H1 (cell line): ENCODE data around the gene DYNLRB1. TPM values are rescaled to one million over a fixed set of nuclear protein-coding genes. Genes with fewer than 3 reads are reported as not detected.

Experiments used
- ASH2L ChIP-seq: fragments of 200-600, 300-600 bp; sonication (generic); IDR thresholded peaks from one replicate; pipeline ENCODE4 v1.7.1; 2017; ENCODE audit warnings: low read length
- BCL11A ChIP-seq, 2 experiments: IDR thresholded peaks; one replicate each; pipeline ENCODE4 v1.6.1; 2011; ENCODE audit warnings: low read depth in 2 of 2, low read length in 2 of 2, mild to moderate bottlenecking in 2 of 2
- CREB1 ChIP-seq: IDR thresholded peaks from 2 replicates; pipeline ENCODE4 v1.6.1; 2012; ENCODE audit warnings: inconsistent platforms
- CTBP2 ChIP-seq: IDR thresholded peaks from 2 replicates; pipeline ENCODE4 v1.7.0; 2011; ENCODE audit warnings: borderline replicate concordance, mild to moderate bottlenecking, moderate library complexity, mixed read lengths, low read length; ENCODE audit not compliant: insufficient read depth, insufficient read length
- GTF2F1 ChIP-seq: IDR thresholded peaks from 2 replicates; pipeline ENCODE4 v1.6.1; 2012; ENCODE audit warnings: low read depth, low read length, improper control_type of control experiment, borderline replicate concordance
- KDM4A ChIP-seq: IDR thresholded peaks from one replicate; pipeline ENCODE4 v1.7.1; 2012; ENCODE audit warnings: low read depth, mild to moderate bottlenecking, moderate library complexity, low read length, inconsistent platforms; ENCODE audit not compliant: severe bottlenecking
- POU5F1 ChIP-seq: IDR thresholded peaks from 2 replicates; pipeline ENCODE4 v1.6.1; 2011; ENCODE audit warnings: low read depth, mild to moderate bottlenecking, low read length, moderate library complexity
- RFX5 ChIP-seq: IDR thresholded peaks from 2 replicates; pipeline ENCODE4 v1.6.1; 2011; ENCODE audit warnings: low read depth, low read length, improper control_type of control experiment, borderline replicate concordance
- TBP ChIP-seq: IDR thresholded peaks from 2 replicates; pipeline ENCODE4 v1.6.1; 2011; ENCODE audit warnings: low read depth, low read length, improper control_type of control experiment
- polyA plus RNA-seq, 7 experiments: library from polyadenylated mRNA; depleted of rRNA in 3 of 7; stranded (reverse) in 5 of 7; unstranded in 2 of 7; fragments of >200 nt in 5 of 7; fragments of 200-250 nt in 2 of 7; gene quantifications; 1 replicate in 5 of 7; 2 replicates in 1 of 7; 4 replicates in 1 of 7; pipeline versions ENCODE4 v1.2.1 to v1.2.3, GENCODE V29; 2011 to 2013; ENCODE audit warnings: missing spikeins in 2 of 7, mixed read lengths in 2 of 7
- total RNA-seq: library from RNA; stranded (reverse); fragmentation: NEBNext Ultra II Directional; extraction: Animal tissue kit (Norgen Biotek cat#: 25700); gene quantifications from 2 replicates; pipeline ENCODE4 v1.2.1, GENCODE V29; 2021
- TF ChIP-seq, protein P1 (sequence below): fragments of 300-600 bp; sonication (generic); IDR thresholded peaks from 2 replicates; pipeline ENCODE4 v1.7.1; 2012; ENCODE audit warnings: low read length, moderate library complexity, mild to moderate bottlenecking, inconsistent platforms; ENCODE audit not compliant: insufficient replicate concordance

DYNLRB1 gene
- total and polyA plus RNA-seq, 2 of the 8 experiments (the other 6 are each of a cell fraction or from before 2014, with no cell fraction given), result 109 to 214 TPM

DNA sequence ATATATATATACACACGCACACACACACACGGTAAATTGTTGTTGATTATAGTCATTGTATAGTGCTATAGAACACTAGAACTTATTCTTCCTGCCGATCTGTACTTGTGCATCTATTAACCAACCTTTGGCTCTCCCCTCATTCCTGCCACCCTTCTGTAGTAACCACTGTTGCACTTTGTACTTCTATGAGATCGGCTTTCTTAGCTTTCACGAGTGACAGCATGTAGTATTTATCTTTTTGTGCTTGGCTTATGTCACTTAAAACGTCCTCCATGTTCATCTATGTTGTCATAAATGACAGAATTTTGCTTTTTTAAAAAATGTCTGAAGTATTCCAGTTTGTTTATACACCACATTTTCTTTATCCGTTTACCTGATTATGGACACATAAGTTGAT is 20.9 kb upstream of the DYNLRB1 start (continued):
- TF ChIP-seq, protein P1, sequence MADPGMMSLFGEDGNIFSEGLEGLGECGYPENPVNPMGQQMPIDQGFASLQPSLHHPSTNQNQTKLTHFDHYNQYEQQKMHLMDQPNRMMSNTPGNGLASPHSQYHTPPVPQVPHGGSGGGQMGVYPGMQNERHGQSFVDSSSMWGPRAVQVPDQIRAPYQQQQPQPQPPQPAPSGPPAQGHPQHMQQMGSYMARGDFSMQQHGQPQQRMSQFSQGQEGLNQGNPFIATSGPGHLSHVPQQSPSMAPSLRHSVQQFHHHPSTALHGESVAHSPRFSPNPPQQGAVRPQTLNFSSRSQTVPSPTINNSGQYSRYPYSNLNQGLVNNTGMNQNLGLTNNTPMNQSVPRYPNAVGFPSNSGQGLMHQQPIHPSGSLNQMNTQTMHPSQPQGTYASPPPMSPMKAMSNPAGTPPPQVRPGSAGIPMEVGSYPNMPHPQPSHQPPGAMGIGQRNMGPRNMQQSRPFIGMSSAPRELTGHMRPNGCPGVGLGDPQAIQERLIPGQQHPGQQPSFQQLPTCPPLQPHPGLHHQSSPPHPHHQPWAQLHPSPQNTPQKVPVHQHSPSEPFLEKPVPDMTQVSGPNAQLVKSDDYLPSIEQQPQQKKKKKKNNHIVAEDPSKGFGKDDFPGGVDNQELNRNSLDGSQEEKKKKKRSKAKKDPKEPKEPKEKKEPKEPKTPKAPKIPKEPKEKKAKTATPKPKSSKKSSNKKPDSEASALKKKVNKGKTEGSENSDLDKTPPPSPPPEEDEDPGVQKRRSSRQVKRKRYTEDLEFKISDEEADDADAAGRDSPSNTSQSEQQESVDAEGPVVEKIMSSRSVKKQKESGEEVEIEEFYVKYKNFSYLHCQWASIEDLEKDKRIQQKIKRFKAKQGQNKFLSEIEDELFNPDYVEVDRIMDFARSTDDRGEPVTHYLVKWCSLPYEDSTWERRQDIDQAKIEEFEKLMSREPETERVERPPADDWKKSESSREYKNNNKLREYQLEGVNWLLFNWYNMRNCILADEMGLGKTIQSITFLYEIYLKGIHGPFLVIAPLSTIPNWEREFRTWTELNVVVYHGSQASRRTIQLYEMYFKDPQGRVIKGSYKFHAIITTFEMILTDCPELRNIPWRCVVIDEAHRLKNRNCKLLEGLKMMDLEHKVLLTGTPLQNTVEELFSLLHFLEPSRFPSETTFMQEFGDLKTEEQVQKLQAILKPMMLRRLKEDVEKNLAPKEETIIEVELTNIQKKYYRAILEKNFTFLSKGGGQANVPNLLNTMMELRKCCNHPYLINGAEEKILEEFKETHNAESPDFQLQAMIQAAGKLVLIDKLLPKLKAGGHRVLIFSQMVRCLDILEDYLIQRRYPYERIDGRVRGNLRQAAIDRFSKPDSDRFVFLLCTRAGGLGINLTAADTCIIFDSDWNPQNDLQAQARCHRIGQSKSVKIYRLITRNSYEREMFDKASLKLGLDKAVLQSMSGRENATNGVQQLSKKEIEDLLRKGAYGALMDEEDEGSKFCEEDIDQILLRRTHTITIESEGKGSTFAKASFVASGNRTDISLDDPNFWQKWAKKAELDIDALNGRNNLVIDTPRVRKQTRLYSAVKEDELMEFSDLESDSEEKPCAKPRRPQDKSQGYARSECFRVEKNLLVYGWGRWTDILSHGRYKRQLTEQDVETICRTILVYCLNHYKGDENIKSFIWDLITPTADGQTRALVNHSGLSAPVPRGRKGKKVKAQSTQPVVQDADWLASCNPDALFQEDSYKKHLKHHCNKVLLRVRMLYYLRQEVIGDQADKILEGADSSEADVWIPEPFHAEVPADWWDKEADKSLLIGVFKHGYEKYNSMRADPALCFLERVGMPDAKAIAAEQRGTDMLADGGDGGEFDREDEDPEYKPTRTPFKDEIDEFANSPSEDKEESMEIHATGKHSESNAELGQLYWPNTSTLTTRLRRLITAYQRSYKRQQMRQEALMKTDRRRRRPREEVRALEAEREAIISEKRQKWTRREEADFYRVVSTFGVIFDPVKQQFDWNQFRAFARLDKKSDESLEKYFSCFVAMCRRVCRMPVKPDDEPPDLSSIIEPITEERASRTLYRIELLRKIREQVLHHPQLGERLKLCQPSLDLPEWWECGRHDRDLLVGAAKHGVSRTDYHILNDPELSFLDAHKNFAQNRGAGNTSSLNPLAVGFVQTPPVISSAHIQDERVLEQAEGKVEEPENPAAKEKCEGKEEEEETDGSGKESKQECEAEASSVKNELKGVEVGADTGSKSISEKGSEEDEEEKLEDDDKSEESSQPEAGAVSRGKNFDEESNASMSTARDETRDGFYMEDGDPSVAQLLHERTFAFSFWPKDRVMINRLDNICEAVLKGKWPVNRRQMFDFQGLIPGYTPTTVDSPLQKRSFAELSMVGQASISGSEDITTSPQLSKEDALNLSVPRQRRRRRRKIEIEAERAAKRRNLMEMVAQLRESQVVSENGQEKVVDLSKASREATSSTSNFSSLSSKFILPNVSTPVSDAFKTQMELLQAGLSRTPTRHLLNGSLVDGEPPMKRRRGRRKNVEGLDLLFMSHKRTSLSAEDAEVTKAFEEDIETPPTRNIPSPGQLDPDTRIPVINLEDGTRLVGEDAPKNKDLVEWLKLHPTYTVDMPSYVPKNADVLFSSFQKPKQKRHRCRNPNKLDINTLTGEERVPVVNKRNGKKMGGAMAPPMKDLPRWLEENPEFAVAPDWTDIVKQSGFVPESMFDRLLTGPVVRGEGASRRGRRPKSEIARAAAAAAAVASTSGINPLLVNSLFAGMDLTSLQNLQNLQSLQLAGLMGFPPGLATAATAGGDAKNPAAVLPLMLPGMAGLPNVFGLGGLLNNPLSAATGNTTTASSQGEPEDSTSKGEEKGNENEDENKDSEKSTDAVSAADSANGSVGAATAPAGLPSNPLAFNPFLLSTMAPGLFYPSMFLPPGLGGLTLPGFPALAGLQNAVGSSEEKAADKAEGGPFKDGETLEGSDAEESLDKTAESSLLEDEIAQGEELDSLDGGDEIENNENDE, result no peak
- TF ChIP-seq KDM4A (no peak), TBP (no peak), BCL11A (IDR thresholded peaks at IDR 0.05; ENCODE audit: low read depth in 2 of 2, low read length in 2 of 2) (no peak), CREB1 (no peak), CTBP2 (no peak), RFX5 (no peak), GTF2F1 (no peak), POU5F1 (no peak), ASH2L (no peak)
